Endothelial cell of umbilical vein (primary cell): Measurements from ENCODE around the gene MDM1. TPM values are rescaled to one million over a fixed set of nuclear protein-coding genes. Genes with fewer than 3 reads are reported as not detected.

Experiments used
- BruUV-seq: library from RNA; stranded (reverse); fragments of 400-500 nt; replicated peaks from 2 replicates; lab custom pipeline; 2021; lab: Mats Ljungman, UMichigan
- CTCF ChIA-PET: fragments of 300-600, 350-600 bp; sonication (Branson Sonifier 250); formaldehyde crosslinking; loops from one replicate; lab custom pipeline; 2021; ENCODE audit warnings: antibody characterized with exemption, inconsistent platforms; lab: Charles Lee
- POLR2A ChIA-PET: fragments of 300-600, 350-600 bp; sonication (Branson Sonifier 250); formaldehyde crosslinking; loops from one replicate; lab custom pipeline; 2021; ENCODE audit warnings: antibody characterized with exemption, inconsistent platforms; lab: Charles Lee
- DNase-seq: peaks from one replicate; pipeline ENCODE4 v3.0.0-alpha.2; 2011; ENCODE audit warnings: low read depth, low spot score
- FAIRE-seq: peaks from 2 replicates; lab custom pipeline; 2011; peaks lifted over from hg19 to GRCh38; lab: Jason Lieb, UNC
- H2AFZ ChIP-seq: 2 replicates; pipeline ENCODE4 v1.6.0; 2012; ENCODE audit warnings: low read depth, low read length, control low read depth, inconsistent platforms
- H3K27ac ChIP-seq: 2 replicates; pipeline ENCODE4 v1.5.1; 2011; ENCODE audit warnings: low read depth, mild to moderate bottlenecking, control low read depth, low read length, moderate library complexity; ENCODE audit not compliant: insufficient read depth
- H3K27me3 ChIP-seq, 2 experiments: 2 replicates each; pipeline versions ENCODE4 v1.6.0 to v1.6.1; 2011; ENCODE audit warnings: low read length in 2 of 2, mixed read lengths in 1 of 2; ENCODE audit not compliant: control insufficient read depth in 2 of 2, insufficient read depth in 2 of 2
- H3K36me3 ChIP-seq, 2 experiments: 2 replicates in 1 of 2; 3 replicates in 1 of 2; pipeline ENCODE4 v1.5.1; 2011; ENCODE audit warnings: low read length in 2 of 2, mild to moderate bottlenecking in 1 of 2, moderate library complexity in 1 of 2; ENCODE audit not compliant: control insufficient read depth in 2 of 2, insufficient read depth in 2 of 2; ENCODE audit errors: extremely low read depth in 1 of 2
- H3K4me1 ChIP-seq: 3 replicates; pipeline ENCODE4 v1.5.1; 2011; ENCODE audit warnings: mild to moderate bottlenecking, low read length; ENCODE audit not compliant: control insufficient read depth, insufficient read depth; ENCODE audit errors: extremely low read depth
- H3K4me2 ChIP-seq: 2 replicates; pipeline ENCODE4 v1.6.1; 2011; ENCODE audit warnings: low read length, control low read depth, mixed read lengths; ENCODE audit not compliant: insufficient read depth
- H3K4me3 ChIP-seq, 3 experiments: fragments of 200-600 bp in 1 of 3; sonication (generic), shearing (Covaris generic) in 1 of 3; replicated peaks in 1 of 3; 2 replicates each; pipeline ENCODE4 v1.5.1; 2011 to 2016; ENCODE audit warnings: control low read depth in 3 of 3, low read length in 3 of 3, mild to moderate bottlenecking in 2 of 3, inconsistent platforms in 1 of 3, low read depth in 1 of 3, moderate library complexity in 1 of 3; ENCODE audit not compliant: insufficient read depth in 1 of 3
- H3K79me2 ChIP-seq: 2 replicates; pipeline ENCODE4 v1.6.0; 2012; ENCODE audit warnings: low read length, inconsistent platforms; ENCODE audit not compliant: control insufficient read depth, insufficient read depth
- H3K9ac ChIP-seq: replicated peaks from 2 replicates; pipeline ENCODE3; 2011; ENCODE audit warnings: low read length, control low read depth; ENCODE audit not compliant: insufficient read depth; ENCODE audit errors: extremely low read depth
- H3K9me1 ChIP-seq: replicated peaks from 3 replicates; pipeline ENCODE4 v1.6.0; 2011; ENCODE audit warnings: mild to moderate bottlenecking, low read length; ENCODE audit not compliant: control insufficient read depth, insufficient read depth; ENCODE audit errors: extremely low read depth
- H3K9me3 ChIP-seq: replicated peaks from 2 replicates; pipeline ENCODE4 v1.5.1; 2012; ENCODE audit warnings: low read length, inconsistent platforms; ENCODE audit not compliant: control insufficient read depth, insufficient read depth
- H4K20me1 ChIP-seq: replicated peaks from 2 replicates; pipeline ENCODE3; 2011; ENCODE audit warnings: mild to moderate bottlenecking, low read length; ENCODE audit not compliant: control insufficient read depth, insufficient read depth; ENCODE audit errors: extremely low read depth
- EZH2 ChIP-seq: IDR thresholded peaks from 2 replicates; pipeline ENCODE4 v1.6.1; 2012; ENCODE audit warnings: borderline replicate concordance, low read depth, mild to moderate bottlenecking, moderate library complexity, low read length, inconsistent platforms; ENCODE audit not compliant: severe bottlenecking
- FOS ChIP-seq: IDR thresholded peaks from 2 replicates; pipeline ENCODE4 v1.6.1; 2011; ENCODE audit warnings: mild to moderate bottlenecking, low read length, moderate library complexity, borderline replicate concordance; ENCODE audit not compliant: insufficient read depth
- GATA2 ChIP-seq: IDR thresholded peaks from 2 replicates; pipeline ENCODE4 v1.7.0; 2011; ENCODE audit warnings: low read depth, mild to moderate bottlenecking, moderate library complexity, mixed read lengths, low read length; ENCODE audit not compliant: insufficient read length, insufficient read depth
- JUN ChIP-seq: IDR thresholded peaks from 2 replicates; pipeline ENCODE4 v1.6.1; 2011; ENCODE audit warnings: borderline replicate concordance, low read depth; ENCODE audit not compliant: insufficient read length, insufficient read depth
- MYC ChIP-seq: IDR thresholded peaks from one replicate; pipeline ENCODE4 v1.6.1; 2011; ENCODE audit warnings: mild to moderate bottlenecking, low read depth, low read length
- POLR2A ChIP-seq: IDR thresholded peaks from 2 replicates; pipeline ENCODE4 v1.6.1; 2012; ENCODE audit warnings: low read depth, mild to moderate bottlenecking, control low read depth, low read length
- POLR2AphosphoS5 ChIP-seq: IDR thresholded peaks from 2 replicates; pipeline ENCODE4 v1.6.1; 2012; ENCODE audit warnings: low read depth, mild to moderate bottlenecking, control low read depth, low read length, moderate library complexity; ENCODE audit not compliant: insufficient read depth
- dilution Hi-C: fragments of 300-500 bp; cut with MboI; formaldehyde crosslinking; loops from one replicate; pipeline ENCODE4 v1.15.0; 2019; ENCODE audit warnings: low sequenced_read_pairs; ENCODE audit not compliant: extremely low pct_ligation_motif_present
- intact Hi-C: fragments of 100-400 bp; cut with micrococcal nuclease; formaldehyde crosslinking; loops from one replicate; pipeline ENCODE4 v1.10.0; 2022
- polyA plus RNA-seq, 4 experiments: library from polyadenylated mRNA; depleted of rRNA in 3 of 4; stranded (reverse) in 3 of 4; unstranded in 1 of 4; fragments of >200 nt; gene quantifications; 2 replicates each; pipeline versions ENCODE4 v1.2.1 to v1.2.3, GENCODE V29; 2011 to 2012; ENCODE audit warnings: missing spikeins in 1 of 4
- total RNA-seq: library from RNA; stranded (reverse); gene quantifications from 2 replicates; pipeline ENCODE4 v1.2.3, GENCODE V29; 2021
- TF ChIP-seq, protein P1 (sequence below), 2 donors: IDR thresholded peaks; 1 replicate in 1 of 2; 2 replicates in 1 of 2; pipeline ENCODE4 v1.5.1; 2011; ENCODE audit warnings: low read length in 2 of 2, mild to moderate bottlenecking in 2 of 2, moderate library complexity in 2 of 2, control low read depth in 1 of 2, inconsistent platforms in 1 of 2, low read depth in 1 of 2; ENCODE audit not compliant: insufficient read depth in 1 of 2; ENCODE audit errors: extremely low read depth in 1 of 2
- TF ChIP-seq, protein P2 (sequence below): IDR thresholded peaks from 2 replicates; pipeline ENCODE4 v1.6.1; 2011; ENCODE audit not compliant: insufficient read depth, insufficient read length

The MDM1 gene
- total and polyA plus RNA-seq, 2 donors (not counting 3 experiments of a cell fraction or from before 2014, with no cell fraction given): 4.3 to 12.5 TPM

DNA sequence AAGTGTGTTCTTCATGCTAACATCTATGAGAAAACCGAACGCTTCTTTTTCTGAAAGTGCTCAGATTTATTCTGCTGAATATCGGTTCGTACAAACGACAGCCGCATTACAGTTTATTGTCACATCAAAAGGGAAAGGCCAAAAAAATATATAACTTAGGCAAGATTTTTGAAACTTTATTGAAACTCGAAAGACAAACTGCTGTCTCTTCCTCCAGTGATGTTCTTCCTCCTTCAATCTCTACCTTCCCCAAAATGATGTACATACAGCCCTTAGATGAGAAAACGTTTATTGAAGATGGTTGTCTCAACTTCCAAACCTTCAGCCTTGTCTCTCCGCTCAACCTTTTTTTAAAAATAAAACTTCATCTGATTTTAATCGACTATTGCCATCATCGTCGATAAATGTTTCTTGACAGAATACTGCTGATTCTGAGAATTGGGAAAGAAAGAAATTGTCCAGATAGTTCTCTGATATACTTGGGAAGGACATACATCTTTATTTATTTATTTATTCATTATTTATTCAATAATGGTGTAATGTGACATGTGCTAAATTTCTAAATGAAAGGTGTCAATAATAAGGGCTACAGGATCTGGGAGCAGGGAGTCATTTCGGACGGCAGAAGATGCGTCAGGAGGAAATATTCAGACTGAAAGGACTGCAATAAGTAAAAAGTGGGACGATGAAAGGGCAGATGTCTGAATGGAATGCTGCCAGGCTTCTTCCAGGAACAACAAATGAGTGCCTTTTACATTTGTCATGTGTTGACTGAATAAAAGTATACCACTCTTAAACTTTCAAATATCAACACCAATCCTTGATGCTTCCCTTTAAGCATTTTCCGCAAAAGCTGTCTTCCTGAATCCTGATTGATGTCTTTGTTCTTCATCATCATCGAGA is 817 bp upstream of the MDM1 start:
- no peak for TF ChIP-seq FOS
- no peak for TF ChIP-seq POLR2AphosphoS5
- TF ChIP-seq EZH2: no peak
- no peak for TF ChIP-seq JUN
- TF ChIP-seq GATA2: no peak
- TF ChIP-seq, protein P1, sequence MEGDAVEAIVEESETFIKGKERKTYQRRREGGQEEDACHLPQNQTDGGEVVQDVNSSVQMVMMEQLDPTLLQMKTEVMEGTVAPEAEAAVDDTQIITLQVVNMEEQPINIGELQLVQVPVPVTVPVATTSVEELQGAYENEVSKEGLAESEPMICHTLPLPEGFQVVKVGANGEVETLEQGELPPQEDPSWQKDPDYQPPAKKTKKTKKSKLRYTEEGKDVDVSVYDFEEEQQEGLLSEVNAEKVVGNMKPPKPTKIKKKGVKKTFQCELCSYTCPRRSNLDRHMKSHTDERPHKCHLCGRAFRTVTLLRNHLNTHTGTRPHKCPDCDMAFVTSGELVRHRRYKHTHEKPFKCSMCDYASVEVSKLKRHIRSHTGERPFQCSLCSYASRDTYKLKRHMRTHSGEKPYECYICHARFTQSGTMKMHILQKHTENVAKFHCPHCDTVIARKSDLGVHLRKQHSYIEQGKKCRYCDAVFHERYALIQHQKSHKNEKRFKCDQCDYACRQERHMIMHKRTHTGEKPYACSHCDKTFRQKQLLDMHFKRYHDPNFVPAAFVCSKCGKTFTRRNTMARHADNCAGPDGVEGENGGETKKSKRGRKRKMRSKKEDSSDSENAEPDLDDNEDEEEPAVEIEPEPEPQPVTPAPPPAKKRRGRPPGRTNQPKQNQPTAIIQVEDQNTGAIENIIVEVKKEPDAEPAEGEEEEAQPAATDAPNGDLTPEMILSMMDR (IDR thresholded peaks at IDR 0.05; ENCODE audit: extremely low read depth in 1 of 2, insufficient read depth in 1 of 2, low read depth in 1 of 2, low read length in 2 of 2): no peak
- TF ChIP-seq, protein P2, sequence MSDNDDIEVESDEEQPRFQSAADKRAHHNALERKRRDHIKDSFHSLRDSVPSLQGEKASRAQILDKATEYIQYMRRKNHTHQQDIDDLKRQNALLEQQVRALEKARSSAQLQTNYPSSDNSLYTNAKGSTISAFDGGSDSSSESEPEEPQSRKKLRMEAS: no peak
- TF ChIP-seq POLR2A: no peak
- TF ChIP-seq MYC: no peak
- intact Hi-C loops: loop anchor here (1.0 to 2.0 kb wide), 4 partner anchors 277 to 1064 kb away; partner anchors contain the start of genes CAND1, MDM2, NUP107 and RAP1B
- Histone ChIP-seq H3K4me3 (peak overlapping the region; percentile 57 to 93 (median 87)), H4K20me1 (no peaks in the 10 kb centered on the region), H3K79me2 (no peaks in the 10 kb centered on the region), H3K27ac (peak overlapping the region; percentile 19), H3K9ac (peak overlapping the region; percentile 51), H3K36me3 (peaks cover 0 to 3% of the 10 kb centered on the region in 2 experiments), H2AFZ (peak overlapping the region; percentile 86), H3K9me1 (no peaks in the 10 kb centered on the region), H3K27me3 (peaks cover 4 to 21% of the 10 kb centered on the region in 2 experiments), H3K4me1 (peaks cover 13% of the 10 kb centered on the region), H3K9me3 (no peaks in the 10 kb centered on the region), H3K4me2 (peak overlapping the region; percentile 94)
- DNase-seq (no peak), FAIRE-seq (peak; percentile 28)
- dilution Hi-C loops: no loop called here
- POLR2A ChIA-PET: interaction anchor here (0.6 to 0.7 kb wide), 2 partner anchors 248 to 340 kb away, joined by 4 to 5 read pairs; no protein-coding TSS in a partner anchor
- CTCF ChIA-PET: interaction anchor here (0.8 to 2.3 kb wide), 3 partner anchors 12 to 23 kb away, joined by 3 to 11 read pairs (median 4); no protein-coding TSS in a partner anchor
- BruUV-seq: TSS peak; percentile 92
